WI38 (cell line): ENCODE results near the gene KIF21A.

Experiments
- H3K4me3 ChIP-seq: 2 replicates; pipeline ENCODE4 v1.5.1; 2011; ENCODE audit warnings: low read depth, mild to moderate bottlenecking, control low read depth, low read length
- CTCF ChIP-seq: IDR thresholded peaks from 2 replicates; pipeline ENCODE4 v1.5.1; 2012; ENCODE audit warnings: low read depth, mild to moderate bottlenecking, control low read depth, low read length

Gene KIF21A

GRCh38 chr12:39442831-39443080, 164 bp downstream of the KIF21A start:
- H3K4me3 ChIP-seq: peak overlapping the region; percentile 51
- no peak for TF ChIP-seq CTCF

GRCh38 chr12:39441963-39442830, 723 bp downstream of the KIF21A start:
- peak overlapping the region; percentile 51; the same call in 1 of the 2 replicates for H3K4me3 ChIP-seq

GRCh38 chr12:39441189-39441962, 1.5 kb downstream of the KIF21A start:
- no peak overlapping the region for H3K4me3 ChIP-seq
- no peak for TF ChIP-seq CTCF

More at GRCh38 chr12:39441963-39442830, 723 bp downstream of the KIF21A start:
- TF ChIP-seq CTCF: no peak

GRCh38 chr12:39440781-39441180, 2.1 kb downstream of the KIF21A start:
- TF ChIP-seq CTCF: no peak
- H3K4me3 ChIP-seq: no peak overlapping the region

- no peak overlapping the region for H3K4me3 ChIP-seq
- no peak for TF ChIP-seq CTCF
Measured at GRCh38 chr12:39440101-39440500, 2.8 kb downstream of the KIF21A start.

GRCh38 chr12:39435531-39435930, 7.4 kb downstream of the KIF21A start:
- no peak for TF ChIP-seq CTCF
- H3K4me3 ChIP-seq: no peak overlapping the region

GRCh38 chr12:39431797-39432196, 11.1 kb downstream of the KIF21A start:
- TF ChIP-seq CTCF: no peak
- no peak overlapping the region for H3K4me3 ChIP-seq
